ENCODE data around the gene UBE2V1.

- TF ChIP-seq POLR2AphosphoS5 (IDR thresholded peaks at IDR 0.05) (peak; percentile 66), CTCF (IDR thresholded peaks at IDR 0.05) (peak; percentile 78 to 97 (median 94))
These were observed 8.2 kb upstream of the UBE2V1 start for GRCh38 chr20:50120935-50121693.

Measured in prostate gland (tissue), 2 donors.